Activated T-helper 9 cell treated with anti-CD3 and anti-CD28 coated beads, Interleukin-2, amount 50 U/mL, for 16 hours (primary cell): ENCODE data around the gene PDIA2.
"Not testable (repeated sequence)": the region's sequence is repeated elsewhere in the genome, so short reads cannot be mapped to it uniquely, and the experiment has no call there.

Experiments used
- DNase-seq: peaks from one replicate; pipeline ENCODE4 v3.0.0-alpha.2; 2020; ENCODE audit warnings: low read depth

PDIA2 gene

DNA sequence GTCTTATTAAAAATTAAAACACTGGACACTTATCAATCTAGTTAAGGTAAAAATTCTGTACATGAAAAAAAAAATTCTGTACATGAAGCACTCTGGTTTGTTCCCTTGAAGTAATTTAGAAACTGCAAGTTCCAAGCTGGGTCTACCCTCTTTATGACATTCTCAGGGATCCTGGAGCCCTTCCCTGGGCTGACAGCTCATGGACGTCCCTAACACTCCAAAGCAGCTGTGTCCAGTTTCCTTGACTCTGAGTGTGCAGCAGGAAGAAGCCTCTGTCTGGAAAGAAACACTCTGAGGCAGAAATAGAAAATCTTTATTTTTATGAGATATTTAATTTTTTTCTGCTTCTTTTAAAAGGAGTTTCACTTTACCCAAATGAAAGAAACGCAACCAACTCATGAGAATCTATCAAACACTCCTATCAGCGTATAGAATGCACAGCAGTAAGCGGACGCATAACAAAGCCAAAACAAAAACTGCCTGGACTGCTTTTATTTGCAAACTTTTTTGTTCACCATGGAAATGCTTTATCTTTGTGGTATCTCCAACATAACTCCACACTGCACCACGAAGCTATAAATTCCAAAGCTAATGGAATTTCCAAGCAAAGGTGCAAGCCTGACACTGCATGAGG is 48.3 kb downstream of the PDIA2 start:
- DNase-seq, result not testable (repeated sequence)

DNA sequence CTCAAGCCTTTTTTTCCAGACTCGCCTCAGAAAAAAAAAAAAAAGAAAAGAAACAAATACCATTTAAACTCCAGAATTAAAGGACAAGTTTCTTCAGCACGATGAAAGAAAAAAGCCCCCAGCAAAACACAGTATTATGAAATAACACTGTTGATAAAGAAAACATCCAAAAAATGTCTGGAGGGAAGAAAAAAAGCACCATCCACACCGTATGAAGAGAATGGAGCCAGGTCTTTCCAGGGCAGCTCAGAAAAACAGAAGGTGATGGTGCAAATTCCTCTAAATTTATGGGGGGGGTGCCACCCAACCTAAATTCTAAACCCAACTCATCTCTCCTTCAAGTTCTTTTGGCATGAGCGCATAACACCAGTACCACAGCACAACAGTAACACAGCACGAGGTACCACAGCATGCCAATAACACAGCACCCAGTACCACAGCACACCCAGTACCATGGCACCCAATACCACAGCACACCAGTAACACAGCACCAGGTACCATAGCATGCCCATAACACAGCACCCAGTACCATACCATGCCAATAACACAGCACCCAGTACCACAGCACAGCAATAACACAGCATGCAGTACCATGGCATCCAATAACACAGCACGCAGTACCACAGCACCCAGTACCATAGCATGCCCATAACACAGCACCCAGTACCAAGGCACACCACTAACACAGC is 50.6 kb downstream of the PDIA2 start:
- no peak for DNase-seq

DNA sequence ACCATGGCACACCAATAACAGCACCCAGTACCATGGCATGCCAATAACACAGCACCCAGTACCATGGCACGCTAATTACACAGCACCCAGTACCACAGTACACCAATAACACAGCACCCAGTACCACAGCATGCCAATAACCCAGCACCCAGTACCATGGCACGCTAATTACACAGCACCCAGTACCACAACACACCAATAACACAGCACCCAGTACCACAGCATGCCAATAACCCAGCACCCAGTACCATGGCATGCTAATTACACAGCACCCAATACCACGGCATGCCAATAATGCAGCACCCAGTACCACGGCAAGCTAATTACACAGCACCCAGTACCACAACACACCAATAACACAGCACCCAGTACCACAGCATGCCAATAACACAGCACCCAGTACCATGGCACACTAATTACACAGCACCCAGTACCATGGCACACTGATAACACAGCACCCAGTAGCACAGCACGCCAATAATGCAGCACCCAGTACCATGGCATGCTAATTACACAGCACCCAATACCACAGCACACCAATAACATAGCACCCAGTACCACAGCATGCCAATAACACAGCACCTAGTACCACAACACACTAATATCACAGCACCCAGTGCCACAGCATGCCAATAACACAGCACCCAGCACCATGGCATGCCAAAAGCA is 51.3 kb downstream of the PDIA2 start:
- not testable (repeated sequence) for DNase-seq

DNA sequence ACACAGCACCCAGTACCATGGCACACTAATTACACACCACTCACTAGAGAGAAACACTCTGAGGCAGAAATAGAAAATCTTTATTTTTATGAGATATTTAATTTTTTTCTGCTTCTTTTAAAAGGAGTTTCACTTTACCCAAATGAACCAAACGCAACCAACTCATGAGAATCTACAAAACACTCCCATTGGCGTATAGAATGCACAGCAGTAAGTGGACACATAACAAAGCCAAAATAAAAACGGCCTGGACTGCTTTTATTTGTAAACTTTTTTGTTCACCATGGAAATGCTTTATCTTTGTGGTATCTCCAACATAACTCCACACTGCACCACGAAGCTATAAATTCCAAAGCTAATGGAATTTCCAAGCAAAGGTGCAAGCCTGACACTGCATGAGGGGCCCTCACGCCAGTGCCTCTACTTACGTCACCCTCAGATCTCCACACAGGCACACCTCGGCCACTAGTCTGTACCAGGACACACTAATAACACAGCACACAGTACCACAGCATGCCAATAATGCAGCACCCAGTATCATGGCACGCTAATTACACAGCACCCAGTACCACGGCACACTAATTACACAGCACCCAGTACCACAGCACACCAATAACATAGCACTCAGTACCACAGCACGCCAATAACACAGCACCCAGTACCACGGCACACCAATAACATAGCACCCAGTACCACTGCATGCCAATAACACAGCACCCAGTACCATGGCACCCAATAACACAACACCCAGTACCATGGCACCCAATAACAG is 52.1 kb downstream of the PDIA2 start:
- DNase-seq, result not testable (repeated sequence)

DNA sequence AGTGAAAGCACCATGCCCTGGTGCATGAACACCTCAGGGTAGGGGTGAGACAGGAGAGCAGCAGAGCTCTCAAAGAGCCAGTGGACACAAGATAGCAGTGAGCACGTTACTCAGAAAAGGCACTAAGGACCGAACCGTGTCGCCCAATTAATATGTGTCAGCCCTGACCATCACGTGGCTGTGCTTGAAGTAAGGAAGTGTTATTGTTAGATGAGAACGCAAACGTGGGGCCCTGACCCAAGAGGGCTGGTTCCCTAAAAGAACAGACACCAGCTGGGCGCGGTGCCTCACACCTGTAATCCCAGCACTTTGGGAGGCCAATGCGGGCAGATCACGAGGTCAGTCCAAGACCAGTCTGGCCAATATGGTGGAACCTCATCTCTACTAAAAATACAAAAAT is 53.3 kb downstream of the PDIA2 start:
- no peak for DNase-seq
